Kidney (tissue), 14 donors: ENCODE results near the gene SIVA1. TPM values are rescaled to one million over a fixed set of nuclear protein-coding genes. Genes with fewer than 3 reads are reported as not detected.

Source experiments
- DNase-seq, 5 donors: peaks; one replicate each; pipeline ENCODE4 v3.0.0-alpha.2; 2013 to 2020
- FAIRE-seq: peaks from 2 replicates; lab custom pipeline; 2012; peaks lifted over from hg19 to GRCh38; lab: Jason Lieb, UNC
- H3K27ac ChIP-seq, 2 donors: one replicate each; pipeline ENCODE4 v1.7.0; 2013; ENCODE audit warnings: low read depth in 2 of 2, low read length in 2 of 2, inconsistent platforms in 1 of 2
- H3K27me3 ChIP-seq: one replicate; pipeline ENCODE4 v1.7.1; 2013; ENCODE audit warnings: low read length, inconsistent platforms; ENCODE audit not compliant: control insufficient read depth, insufficient read depth
- H3K36me3 ChIP-seq, 3 donors: one replicate each; pipeline versions ENCODE4 v1.7.0 to v1.7.1; 2013; ENCODE audit warnings: low read length in 3 of 3, control low read depth in 1 of 3, inconsistent platforms in 1 of 3; ENCODE audit not compliant: insufficient read depth in 3 of 3, control insufficient read depth in 2 of 3
- H3K4me1 ChIP-seq, 3 donors: one replicate each; pipeline versions ENCODE4 v1.7.0 to v1.7.1; 2013; ENCODE audit warnings: low read length in 3 of 3, inconsistent platforms in 1 of 3, low read depth in 1 of 3; ENCODE audit not compliant: control insufficient read depth in 2 of 3, insufficient read depth in 2 of 3
- H3K4me3 ChIP-seq, 3 donors: one replicate each; pipeline versions ENCODE4 v1.7.0 to v1.8.1; 2013; ENCODE audit warnings: low read length in 3 of 3, control low read depth in 1 of 3, inconsistent platforms in 1 of 3
- H3K9ac ChIP-seq, 3 donors: one replicate each; pipeline versions ENCODE4 v1.7.0 to v1.7.1; 2013; ENCODE audit warnings: low read length in 3 of 3, control low read depth in 1 of 3, inconsistent platforms in 1 of 3
- H3K9me3 ChIP-seq, 3 donors: one replicate each; pipeline versions ENCODE4 v1.7.0 to v1.7.1; 2013; ENCODE audit warnings: low read length in 3 of 3, control low read depth in 1 of 3, inconsistent platforms in 1 of 3; ENCODE audit not compliant: control insufficient read depth in 2 of 3, insufficient read depth in 1 of 3
- intact Hi-C: fragments of 100-400 bp; cut with DNase I; formaldehyde crosslinking; loops from one replicate; pipeline ENCODE4 v1.11.1; 2022
- polyA plus RNA-seq: library from polyadenylated mRNA; stranded (reverse); fragments of 350-450 nt; fragmentation: Illumina TruSeq; extraction: RNeasy Lipid Tissue Mini Kit (QIAGEN cat#74804); gene quantifications from one replicate; pipeline ENCODE4 v1.2.3, GENCODE V29; 2014; ENCODE audit warnings: low read depth, low replicate concordance; ENCODE audit not compliant: insufficient read depth
- total RNA-seq: library from RNA; stranded (reverse); fragmentation: NEBNext Ultra II Directional; extraction: Animal tissue kit (Norgen Biotek cat#: 25700); gene quantifications from one replicate; pipeline ENCODE4 v1.2.1, GENCODE V29; 2021
- TF ChIP-seq, protein P1 (sequence below): IDR thresholded peaks from 3 replicates; pipeline ENCODE4 v1.5.1; 2012; ENCODE audit warnings: mild to moderate bottlenecking, moderate library complexity, borderline replicate concordance; ENCODE audit not compliant: insufficient read depth; ENCODE audit errors: extremely low read depth
- donor health status: control.
- donor health status: control.
- donor health status: control.
- donor health status: control.
- donor health status: control.
- donor health status: DM: yes; HTN: yes; CAD: no.
- donor health status: Normal renal cell carcinoma (clear cell type).

The SIVA1 gene
- total and polyA plus RNA-seq, 2 donors from 2014 or later: 65.7 to 124 TPM

DNA sequence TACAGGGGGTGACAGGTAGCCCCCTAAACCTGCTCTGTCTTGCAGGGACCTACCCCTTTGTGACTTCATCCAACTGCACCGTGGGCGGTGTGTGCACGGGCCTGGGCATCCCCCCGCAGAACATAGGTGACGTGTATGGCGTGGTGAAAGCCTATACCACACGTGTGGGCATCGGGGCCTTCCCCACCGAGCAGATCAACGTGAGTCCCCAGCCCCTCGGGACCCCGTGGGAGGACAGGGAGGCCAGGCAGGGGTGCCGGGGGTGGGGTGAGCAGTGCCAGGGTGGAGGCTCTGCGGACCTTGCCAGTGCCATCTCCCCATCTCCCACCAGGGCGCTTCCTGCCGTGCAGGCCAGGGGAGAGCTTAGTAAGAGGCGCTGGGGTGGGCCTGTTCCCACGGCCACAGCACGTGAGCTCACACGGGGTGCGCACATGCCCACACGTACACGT lies 11.1 kb upstream of the SIVA1 start:
- DNase-seq (peak in 1 of 5 donors; percentile 77), FAIRE-seq (no peak)
- intact Hi-C loops: no loop called here
- H3K27me3 ChIP-seq: no peaks in the 10 kb centered on the region
- H3K27ac ChIP-seq: no peak overlapping the region
- TF ChIP-seq, protein P1, sequence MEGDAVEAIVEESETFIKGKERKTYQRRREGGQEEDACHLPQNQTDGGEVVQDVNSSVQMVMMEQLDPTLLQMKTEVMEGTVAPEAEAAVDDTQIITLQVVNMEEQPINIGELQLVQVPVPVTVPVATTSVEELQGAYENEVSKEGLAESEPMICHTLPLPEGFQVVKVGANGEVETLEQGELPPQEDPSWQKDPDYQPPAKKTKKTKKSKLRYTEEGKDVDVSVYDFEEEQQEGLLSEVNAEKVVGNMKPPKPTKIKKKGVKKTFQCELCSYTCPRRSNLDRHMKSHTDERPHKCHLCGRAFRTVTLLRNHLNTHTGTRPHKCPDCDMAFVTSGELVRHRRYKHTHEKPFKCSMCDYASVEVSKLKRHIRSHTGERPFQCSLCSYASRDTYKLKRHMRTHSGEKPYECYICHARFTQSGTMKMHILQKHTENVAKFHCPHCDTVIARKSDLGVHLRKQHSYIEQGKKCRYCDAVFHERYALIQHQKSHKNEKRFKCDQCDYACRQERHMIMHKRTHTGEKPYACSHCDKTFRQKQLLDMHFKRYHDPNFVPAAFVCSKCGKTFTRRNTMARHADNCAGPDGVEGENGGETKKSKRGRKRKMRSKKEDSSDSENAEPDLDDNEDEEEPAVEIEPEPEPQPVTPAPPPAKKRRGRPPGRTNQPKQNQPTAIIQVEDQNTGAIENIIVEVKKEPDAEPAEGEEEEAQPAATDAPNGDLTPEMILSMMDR: no peak
- H3K4me3 ChIP-seq: no peak overlapping the region
- H3K9me3 ChIP-seq: no peaks in the 10 kb centered on the region
- no peak overlapping the region for H3K9ac ChIP-seq
- peaks cover 4 to 12% (median 12%) of the 10 kb centered on the region in 3 donors for H3K36me3 ChIP-seq
- peaks cover 0 to 2% (median 0%) of the 10 kb centered on the region in 3 donors for H3K4me1 ChIP-seq

DNA sequence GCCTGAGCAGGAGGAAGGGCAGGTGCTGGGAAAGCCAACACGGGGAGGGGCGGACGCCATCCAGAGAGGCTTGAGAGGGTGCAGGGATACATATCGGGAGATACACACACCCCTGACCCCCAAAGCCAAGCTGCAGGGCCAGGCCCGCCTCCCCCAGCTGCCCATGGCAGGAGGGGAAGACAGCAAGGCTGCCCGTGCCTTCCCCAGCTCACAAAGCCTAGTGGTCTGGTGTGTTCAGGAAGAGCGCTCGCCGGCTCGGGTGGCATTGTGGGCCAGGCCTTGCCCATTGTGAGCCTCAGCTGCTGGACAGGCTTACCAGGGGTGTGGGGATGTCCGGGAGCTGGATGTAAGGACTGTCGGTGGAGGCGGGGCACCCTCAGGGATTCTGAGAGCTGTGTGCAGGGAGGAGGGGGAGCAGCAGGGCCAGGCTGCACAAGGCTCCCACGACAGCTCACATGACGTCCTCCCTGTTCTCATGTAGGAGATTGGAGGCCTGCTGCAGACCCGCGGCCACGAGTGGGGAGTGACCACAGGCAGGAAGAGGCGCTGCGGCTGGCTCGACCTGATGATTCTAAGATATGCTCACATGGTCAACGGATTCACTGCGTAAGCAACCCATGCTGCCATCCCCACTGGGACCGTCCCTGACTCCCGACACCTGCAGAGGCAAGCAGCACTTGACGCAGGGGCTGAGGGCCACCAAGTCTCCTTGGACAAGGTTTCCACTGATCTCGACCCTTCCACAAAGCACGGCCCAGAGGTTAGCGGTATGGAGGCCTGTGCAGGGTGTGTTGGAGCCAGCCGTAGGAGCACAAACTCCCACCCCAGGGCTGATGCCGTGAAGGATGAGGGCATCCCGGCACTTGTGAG lies 10.1 kb upstream of the SIVA1 start:
- H3K4me3 ChIP-seq: no peak overlapping the region
- H3K9me3 ChIP-seq: no peaks in the 10 kb centered on the region
- H3K4me1 ChIP-seq: peaks cover 0 to 2% (median 2%) of the 10 kb centered on the region in 3 donors
- FAIRE-seq (no peak), DNase-seq (peak in 1 of 5 donors; percentile 71)
- H3K27me3 ChIP-seq: no peaks in the 10 kb centered on the region
- intact Hi-C loops: no loop called here
- TF ChIP-seq, protein P1: no peak
- H3K27ac ChIP-seq: no peak overlapping the region
- H3K9ac ChIP-seq: no peak overlapping the region
- H3K36me3 ChIP-seq: peaks cover 4 to 12% (median 12%) of the 10 kb centered on the region in 3 donors

DNA sequence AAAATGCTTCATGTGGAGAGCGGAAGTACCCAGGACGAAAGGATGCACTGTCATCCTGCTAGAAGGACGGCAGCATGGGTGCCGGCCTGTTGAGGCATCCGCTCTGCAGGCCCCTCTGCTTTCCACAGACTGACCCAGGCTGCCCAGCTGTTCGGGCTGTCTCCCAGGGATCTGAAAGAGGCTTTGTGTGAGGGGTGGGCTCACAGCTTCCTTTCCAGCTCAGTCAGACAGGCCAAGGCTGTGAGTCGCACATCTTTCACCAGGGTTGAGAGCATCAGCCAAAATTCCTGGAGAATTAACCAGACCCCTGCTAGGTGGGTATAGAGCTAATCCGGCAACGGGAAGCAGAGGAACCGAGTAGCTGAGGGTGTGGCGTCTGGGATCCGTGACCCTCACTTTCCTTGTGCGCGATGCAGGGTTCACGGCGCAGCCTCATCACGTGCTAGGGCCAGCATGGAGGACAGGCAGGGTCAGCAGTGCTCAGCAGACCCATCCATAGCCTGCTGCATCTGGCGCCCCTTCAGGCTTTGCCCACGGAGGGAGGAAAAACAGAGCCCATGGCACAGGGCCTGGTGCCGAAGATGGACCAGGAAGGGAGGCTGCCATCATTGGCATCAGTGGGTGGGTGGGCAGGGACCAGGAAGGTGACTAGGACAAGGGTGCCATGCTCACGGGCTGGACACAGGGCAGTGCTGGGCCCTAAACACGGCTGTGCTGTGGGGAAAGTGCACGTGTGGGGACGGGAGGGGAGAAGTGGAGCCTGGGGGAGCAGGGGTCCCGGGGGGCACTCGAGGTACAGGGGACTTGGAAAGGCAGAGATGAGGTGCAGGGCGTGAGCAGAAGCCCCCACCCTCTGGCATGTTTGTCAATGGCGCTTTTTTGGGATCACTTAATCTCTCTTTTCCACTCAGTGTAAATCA lies 9.2 kb upstream of the SIVA1 start:
- H3K9me3 ChIP-seq: no peaks in the 10 kb centered on the region
- peaks cover 2 to 5% (median 3%) of the 10 kb centered on the region in 3 donors for H3K4me1 ChIP-seq
- FAIRE-seq: no peak
- peaks cover 4 to 12% (median 12%) of the 10 kb centered on the region in 3 donors for H3K36me3 ChIP-seq
- H3K9ac ChIP-seq: no peak overlapping the region
- H3K27ac ChIP-seq: no peak overlapping the region
- DNase-seq: peak in 1 of 5 donors; percentile 59
- no peak overlapping the region for H3K4me3 ChIP-seq
- H3K27me3 ChIP-seq: no peaks in the 10 kb centered on the region
- intact Hi-C loops: no loop called here
- TF ChIP-seq, protein P1: no peak
